ENCODE measurements around the gene SPTLC2.
"Not testable (repeated sequence)": the region's sequence is repeated elsewhere in the genome, so short reads cannot be mapped to it uniquely, and the experiment has no call there.

The SPTLC2 gene

DNA sequence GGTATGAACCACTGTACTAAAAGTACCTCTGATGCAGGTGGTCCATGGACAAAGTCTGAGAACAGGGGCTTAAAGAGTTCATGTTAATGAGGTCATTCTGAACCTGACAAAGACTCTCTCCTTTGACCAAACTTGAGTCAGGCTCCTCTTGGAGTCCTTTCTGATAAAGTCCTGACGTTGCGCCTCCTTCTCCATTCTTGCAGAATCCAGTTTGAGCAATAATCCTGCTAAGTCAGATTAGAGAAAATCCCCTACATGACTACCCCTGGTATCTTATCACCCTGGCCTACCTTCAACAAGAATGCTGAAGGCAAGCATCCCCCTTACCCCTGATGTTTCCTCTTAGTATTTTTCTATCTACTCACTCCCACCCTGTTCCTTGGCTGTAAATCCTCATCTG, 71.9 kb downstream of the SPTLC2 start:
- DNase-seq: peak; percentile 58

DNA sequence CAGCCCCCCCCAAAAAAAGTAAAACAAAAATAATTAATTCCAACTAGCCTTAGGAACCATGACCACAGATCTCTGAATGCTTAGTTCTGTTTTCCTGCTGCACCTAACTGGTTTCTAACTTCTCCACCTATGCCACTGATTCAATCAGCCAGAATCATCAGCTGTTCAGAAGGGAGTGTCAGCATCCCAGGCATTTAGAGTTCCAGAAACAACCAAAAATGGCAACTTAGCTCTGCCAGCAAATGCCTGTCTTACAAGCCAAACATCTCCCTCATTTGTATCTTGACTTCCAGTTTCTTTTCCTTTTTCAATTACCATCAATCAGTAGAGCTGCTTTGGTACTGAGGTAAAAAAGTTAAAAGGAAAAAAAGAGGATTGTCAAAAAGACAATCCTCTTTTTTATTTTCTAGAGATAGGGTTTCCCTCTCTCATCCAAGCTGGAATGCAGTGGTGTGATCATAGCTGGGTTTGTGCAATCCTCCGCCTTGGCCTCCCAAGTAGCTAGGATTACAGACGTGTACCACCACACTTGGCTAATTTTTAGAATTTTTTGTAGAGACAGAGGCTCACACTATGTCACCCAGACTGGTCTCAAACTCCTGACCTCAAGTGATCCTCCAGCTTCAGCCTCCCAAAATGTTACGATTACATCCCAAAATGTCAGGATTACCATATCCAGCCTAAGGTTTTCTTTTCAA, 72.7 kb downstream of the SPTLC2 start:
- no peak for DNase-seq

DNA sequence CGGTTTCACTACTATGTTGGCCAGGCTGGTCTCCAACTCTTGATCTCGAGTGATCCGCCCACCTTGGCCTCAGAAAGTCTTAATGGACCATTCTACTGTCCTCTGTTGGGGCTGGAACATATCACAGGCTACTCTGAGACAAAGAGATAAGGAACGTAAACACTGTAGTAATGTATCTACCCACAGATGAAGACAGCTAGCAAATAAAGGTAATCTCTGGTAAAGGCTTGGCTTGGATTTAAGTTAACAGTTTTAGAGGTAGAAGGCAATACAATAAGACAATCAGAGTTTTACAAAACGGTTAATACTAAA, 73.2 kb downstream of the SPTLC2 start:
- peak; percentile 16 for DNase-seq

DNA sequence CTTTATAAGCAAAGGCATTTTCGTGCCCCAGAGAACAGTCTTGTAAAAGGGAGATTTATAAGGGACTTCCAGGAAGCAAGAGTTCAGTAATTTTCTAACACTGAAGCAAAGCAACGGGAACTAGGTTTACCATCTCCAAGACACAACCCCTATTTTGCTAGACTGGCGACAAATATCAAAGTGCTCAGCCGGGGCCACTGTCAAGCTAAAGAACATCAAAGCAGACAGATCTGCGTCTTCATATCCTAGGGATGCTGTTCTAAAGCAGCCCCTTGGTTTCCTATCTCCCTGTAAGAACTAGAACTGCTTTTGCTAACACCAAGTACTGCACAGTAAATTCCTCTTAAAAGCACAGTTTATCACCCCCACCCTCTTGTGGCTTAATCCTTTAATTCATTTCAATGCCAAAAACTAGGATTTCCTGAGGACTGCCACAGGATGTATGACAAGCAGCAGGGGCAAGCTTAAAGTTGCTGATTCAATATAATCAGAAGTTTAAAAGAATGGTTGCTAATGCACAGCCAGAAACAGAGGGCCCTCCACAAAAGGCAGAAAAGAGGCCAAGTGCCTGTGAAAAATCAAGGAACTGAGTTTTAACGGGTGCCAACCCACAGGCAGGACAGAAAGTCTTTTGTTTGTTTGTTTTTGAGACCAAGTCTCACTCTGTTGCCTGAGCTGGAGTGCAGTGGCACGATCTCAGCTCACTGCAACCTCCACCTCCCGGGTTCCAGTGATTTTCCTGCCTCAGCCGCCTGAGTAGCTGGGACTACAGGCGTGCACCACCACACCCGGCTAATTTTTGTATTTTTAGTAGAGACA, 73.8 kb downstream of the SPTLC2 start:
- no peak for DNase-seq

DNA sequence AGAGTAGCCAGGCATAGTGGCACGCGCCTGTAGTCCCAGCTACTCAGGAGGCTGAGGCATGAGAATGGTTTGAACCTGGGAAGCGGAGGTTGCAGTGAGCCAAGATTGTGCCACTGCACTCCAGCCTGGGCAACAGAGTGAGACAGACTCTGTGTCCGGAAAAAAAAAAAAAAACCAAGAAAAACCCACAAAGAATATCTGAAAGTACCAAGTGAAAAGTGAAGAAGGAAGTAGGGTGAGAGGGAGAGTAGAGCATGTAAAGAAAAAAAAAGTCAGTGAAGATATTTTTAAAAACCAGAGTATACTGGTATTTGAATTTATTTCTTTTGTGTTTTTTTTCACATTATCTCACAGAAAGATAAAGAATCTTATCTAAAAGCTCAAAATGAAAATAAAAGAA, 74.5 kb downstream of the SPTLC2 start:
- no peak for DNase-seq

DNA sequence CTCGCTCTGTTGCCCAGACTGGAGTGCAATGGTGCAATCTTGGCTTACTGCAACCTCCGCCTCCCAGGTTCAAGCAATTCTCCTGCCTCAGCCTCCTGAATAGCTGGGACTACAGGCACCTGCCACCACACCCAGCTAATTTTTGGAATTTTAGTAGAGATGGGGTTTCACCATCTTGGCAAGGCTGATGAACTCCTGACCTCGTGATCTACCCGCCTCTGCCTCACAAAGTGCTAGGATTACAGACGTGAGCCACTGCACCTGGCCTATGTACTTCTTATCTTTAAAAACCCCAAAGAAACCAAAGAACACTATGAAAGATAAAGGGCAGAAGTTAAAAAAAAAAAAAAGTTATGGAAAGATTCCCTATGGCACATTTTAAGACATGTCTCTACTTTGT, 79.5 kb downstream of the SPTLC2 start:
- not testable (repeated sequence) for DNase-seq

DNA sequence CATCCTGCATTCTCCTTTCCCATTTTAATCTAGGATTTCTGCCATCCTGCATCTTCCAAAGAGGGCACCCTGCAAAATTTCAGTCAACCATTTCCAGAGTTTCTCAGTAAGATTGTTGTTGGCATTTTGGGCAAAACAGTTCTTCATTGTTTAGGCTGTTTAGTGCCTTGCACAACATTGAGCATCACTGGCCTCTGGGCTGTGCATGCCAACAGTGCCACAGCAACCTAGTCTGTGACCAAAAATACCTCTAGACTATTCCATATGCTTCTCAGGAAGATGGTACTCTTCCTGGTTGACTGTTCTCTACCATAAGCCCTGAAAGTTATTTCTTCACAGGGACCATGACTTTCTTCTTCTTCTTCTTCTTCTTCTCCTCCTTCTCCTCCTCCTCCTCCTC, 85.4 kb downstream of the SPTLC2 start:
- DNase-seq: no peak

DNA sequence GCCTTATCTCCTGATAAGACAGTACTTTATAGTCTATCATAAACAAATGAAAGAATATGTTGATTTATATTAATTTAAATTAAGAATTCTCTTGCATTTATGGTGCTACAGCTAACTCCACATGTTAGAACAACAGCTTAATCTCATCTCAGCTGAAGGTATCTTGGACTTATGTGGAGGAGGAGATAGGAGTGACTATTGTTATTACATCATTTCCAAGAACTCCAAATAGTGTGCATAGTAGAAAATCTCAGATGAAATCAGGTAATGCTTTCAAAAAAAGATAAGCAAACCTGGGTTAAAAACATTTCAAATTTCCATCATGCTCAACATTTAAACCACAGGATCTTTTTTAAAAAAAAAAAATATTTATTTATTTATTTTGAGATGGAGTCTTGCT, 86.5 kb downstream of the SPTLC2 start:
- peak; percentile 49 for DNase-seq

DNA sequence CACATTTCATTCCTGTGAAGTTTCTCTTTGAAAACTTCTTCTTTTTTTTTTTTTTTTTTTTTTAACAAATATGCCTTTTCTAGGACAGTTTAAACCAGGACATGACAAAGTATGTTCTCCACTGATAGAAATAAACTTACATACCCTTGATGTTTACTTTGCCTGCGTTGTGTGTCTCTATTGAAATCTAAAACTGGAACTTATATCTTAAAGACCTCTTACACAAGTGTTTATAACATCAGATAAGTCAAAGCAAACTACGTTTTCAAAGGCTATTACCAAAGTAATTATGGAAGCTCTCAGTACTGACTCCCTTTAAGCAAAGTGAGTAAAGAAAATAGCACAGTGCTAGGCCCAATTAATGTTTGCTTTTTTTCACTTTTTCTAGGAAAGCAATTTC, 87.2 kb downstream of the SPTLC2 start:
- DNase-seq: no peak

DNA sequence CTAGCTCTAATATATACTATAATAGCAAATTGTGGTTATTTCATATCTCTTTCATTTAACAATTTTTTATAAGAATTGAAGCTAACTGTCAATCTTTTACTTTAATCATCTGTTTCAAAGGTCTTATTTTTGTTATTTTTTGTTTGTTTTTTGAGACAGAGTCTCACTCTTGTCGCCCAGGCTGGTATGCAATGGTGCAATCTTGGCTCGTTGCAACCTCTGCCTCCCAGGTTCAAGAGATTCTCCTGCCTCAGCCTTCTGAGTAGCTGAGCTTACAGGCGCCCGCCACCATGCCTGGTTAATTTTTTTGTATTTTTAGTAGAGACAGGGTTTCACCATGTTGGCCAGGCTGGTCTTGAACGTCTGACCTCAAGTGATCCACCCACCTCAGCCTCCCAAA, 87.7 kb downstream of the SPTLC2 start:
- not testable (repeated sequence) for DNase-seq

DNA sequence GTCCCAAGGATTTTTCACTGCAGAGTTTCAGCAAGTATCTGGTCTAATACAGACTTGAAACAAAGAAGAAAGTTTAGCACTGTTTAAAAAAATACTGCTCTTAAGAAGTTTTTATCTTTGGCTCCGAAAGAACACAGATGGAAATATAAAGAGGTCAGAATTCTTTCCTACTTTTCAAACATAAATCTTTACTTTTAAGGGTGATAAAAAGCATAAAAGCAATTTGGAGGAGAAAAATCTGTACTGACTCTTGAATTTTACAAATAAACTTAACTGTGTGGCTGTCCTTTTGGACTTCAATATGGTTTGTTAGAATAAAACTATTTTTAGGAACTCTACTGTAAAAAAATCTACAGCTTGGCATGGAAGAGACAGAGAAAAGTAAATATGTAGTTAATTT, 90.2 kb downstream of the SPTLC2 start:
- DNase-seq: no peak

DNA sequence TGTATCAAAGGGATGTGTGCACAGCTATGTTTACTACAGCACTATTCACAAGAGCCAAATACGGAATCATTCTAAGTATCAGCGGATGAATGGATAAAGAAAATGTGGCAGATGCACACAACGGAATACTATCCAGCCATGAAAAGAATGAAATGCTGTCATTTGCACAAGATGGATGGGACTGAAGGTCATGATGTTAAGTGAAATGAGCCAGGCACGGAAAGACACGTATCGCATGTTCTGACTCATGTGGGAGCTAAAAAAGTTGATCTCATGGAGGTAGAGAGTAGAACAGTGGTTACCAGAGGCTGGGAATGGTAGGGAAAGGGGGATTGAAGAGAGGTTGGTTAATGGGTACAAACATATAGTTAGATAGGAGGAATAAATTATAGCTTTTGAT, 91.9 kb downstream of the SPTLC2 start:
- no peak for DNase-seq

DNA sequence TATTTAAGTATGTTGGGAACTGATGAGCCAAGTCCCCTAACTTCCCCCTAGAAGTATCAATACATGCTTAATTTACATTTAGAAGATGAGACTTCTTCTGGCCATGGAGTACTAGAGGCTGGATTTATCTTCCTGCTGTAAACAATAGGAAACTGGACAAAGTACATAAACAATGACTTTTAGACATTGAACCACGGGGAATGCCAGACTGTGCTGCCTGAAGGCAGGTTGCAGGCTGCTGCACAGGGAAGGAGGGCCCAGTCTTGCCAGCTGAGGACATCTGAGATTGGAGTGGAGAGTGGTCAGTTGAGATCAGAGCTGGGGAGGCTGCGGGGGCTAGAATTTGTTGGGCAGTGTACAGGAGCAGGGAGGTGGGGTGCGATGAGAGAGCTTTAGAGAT, 93.3 kb downstream of the SPTLC2 start:
- DNase-seq: no peak

DNA sequence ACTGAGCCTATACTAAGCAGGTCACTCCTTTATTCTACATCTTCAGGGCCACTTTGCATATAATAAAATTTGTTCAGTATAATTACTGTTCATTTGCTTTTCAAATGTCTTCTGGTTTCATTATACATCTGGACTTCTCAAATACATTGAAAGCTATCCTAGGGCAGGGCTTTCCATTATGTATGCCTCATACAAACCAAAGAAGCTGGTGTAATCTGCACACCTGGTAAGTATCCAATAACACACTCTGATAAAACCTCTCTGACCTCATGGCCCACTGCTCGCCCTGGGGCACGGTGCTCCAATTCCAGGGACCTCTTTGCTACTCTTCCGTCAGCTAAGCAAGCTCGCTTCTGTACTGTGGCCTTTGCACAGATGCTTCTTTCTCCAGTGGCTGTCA, 95.9 kb downstream of the SPTLC2 start:
- no peak for DNase-seq

DNA sequence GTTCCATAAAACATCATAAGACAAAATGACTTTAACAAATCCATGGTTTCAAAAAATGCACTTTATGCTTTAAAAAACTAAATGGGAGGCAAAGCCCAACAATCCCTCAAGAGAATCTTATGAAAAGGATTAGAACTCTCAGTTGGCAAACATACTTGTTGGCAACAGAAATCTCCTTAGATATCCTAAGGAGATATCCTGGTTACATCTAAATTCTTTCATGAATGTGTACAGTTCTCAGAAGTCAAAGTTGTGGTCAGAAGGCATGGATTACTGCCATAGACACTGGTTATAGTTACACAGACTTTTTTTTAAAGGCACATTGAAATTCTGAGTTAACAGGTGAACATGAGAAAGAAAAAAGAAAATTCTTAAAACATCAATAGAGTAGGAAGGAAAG, 100.3 kb downstream of the SPTLC2 start:
- no peak for DNase-seq

DNA sequence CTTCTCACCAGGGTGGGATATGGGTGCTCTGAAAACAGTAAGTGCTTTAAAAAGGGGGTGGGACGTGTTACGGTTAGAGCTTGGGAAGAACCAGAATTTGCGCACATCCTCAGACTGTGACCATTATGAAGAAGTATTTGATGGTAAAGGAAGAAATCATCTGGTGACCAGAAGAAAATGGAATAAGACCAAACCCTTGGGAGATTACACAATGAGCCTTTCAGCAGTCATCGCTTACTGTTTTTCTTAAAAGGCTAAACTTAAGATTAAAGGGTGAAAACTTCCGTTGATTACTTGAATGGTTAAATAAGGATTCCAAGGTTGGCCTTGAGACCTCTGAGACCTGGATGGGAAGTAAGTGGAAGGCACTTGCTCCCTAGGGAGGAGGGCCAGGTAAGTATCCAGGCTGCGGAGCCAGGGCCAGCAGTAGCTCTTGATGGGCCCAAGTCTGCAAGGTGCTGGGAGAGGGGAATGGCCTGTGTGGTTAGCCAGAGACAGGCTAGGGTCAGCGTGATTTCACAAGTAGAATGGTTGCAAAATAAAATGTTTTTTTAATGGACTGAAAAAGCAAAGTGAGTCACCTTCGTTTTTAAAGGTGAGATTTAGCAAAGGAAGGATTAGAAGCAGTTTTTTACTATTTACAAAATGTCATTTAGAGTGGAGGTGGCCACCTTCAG, 104.8 kb downstream of the SPTLC2 start:
- DNase-seq: no peak

DNA sequence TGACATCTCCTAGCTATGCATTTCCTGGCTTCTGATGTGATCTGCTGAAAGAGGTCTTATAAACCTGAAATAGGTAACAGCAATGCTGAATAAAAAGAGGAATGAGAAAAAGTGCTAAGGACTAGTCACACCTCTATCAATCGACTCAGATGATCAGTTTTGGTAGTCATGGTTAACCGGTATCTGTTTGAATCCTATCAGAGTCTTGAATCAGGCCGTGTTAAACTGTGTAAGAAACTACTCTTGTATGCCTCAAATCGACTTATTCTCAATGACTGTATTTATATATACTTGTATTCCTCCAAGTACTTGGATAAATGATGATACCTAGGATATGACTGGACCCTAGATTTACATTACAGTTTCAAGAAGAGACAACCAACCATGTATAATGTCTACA, 107.1 kb downstream of the SPTLC2 start:
- no peak for DNase-seq

DNA sequence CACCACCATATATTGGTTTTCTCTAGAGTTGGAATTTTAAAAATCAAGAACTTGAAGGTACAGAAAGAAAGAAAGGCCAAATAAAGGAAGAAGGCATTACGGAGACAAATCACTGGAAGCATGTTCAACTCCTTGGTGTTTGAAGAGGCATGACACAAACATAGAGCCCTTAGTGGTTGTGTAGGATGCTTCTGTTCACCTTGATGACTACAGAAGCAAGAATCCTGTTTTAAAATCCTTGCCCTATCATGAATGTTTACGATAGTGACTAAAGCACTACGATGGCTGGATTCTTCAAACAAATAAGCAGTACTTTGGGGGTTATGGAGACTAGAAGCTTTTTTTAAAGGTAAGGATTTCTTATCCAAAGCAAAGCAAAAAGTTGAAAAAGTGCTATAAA, 107.6 kb downstream of the SPTLC2 start:
- no peak for DNase-seq

DNA sequence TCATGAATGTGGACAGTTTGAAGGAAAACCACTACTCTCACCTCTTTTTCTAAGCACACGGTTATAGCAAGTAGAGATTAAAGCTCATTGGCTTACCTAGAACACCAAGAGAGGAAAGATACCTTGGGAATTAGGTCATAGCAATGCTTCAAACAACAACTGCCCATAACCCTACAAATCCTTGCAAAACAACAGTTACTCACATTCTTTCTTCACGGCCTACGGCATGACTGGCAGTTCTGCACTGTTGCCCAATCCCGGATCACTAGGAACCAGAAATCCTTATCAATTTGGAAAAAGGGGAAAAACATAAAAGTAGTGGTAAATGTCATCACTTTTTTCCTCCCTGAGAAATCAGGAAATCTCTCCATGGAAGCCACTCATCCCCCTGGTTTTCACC, 108.2 kb downstream of the SPTLC2 start:
- DNase-seq: no peak

DNA sequence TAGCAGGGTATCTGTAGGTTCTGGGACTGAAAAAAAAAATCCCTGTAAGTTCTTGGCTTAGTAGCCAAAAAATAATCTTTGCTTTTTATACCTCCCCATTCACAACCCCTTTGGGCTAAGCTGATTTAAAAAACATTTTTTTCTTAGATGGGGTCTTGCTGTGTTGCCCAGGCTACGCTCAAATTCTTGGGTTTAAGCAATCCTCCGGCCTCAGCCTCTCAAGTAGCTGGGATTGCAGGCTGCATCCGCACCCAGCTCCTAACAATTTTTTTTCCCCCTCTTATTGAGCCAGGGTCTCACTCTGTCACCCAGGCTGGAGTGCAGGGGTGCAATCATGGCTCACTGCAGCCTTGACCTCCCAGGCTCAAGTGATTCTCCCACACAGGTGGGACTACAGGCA, 108.7 kb downstream of the SPTLC2 start:
- DNase-seq: no peak

DNA sequence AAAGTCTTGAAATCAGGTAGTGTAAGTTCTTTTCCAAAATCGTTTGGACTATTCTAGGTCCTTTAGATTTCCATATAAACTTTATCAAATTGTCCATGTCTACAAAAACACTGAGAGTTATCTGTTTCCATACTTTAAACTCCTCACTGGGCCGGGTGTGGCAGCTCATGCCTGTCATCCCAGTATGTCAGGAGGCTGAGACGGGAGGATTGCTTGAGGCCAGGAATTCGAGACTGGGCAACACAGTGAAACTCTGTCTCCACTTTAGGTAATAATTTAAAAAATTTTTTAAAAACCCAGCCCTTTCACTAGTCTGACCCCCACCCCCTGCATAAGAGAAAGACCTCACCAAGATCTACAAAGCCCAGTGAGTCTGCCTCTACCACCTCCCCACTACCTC, 111.4 kb downstream of the SPTLC2 start:
- DNase-seq: no peak

DNA sequence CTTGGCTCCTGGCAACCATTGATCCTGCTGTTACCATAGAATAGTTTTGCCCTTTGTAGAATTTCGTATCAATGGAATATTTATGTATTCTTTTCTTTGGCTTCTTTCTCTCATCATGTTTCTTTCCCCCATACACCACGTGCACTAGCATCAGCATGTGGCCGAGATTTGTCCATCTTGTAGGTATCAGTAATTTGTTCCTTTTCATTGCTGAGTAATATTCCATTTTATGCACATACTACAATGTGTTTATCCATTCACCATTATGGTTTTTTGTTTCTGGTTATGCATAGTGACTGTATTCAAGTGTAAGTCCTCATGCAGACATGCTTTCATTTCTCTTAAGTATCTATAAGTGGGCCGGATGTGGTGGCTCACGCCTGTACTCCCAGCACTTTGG, 113.3 kb downstream of the SPTLC2 start:
- DNase-seq: no peak

DNA sequence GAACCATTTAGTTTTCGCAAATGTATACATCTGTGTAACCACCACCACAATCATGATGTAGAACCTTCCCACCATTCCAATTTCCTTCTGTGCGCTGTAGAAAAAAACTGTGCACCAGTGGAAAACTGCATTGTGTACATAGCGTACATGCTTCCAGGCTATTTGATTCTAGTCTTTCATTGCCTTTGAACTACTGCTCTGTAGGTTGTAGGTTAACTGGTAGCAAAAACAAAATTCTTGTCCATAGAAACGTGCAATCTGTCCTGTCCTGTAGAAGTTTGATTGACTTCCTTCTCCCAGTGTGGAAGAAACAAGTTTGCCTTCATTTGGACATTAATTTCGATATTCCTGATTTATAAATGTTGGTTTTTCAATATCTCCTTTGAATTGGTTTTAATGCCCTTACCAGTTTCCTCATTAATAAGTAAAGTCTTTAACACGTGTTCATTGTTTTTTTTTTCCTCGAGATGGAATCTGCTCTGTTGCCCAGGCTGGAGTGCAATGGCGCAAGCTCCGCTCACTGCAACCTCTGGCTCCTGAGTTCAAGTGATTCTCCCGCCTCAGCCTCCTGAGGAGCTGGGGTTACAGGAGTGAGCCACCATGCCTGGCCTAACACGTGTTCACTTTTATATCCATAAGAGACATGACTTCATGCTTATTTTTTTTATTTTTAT, 114.2 kb downstream of the SPTLC2 start:
- DNase-seq: no peak

Measured in OCI-M1 (cell line).